DOHH2 (cell line): ENCODE results near the gene NUDT6.

Experiments
- EZH2phosphoT487 ChIP-seq: fragments of 200-600 bp; sonication (generic); IDR thresholded peaks from 2 replicates; pipeline ENCODE4 v1.6.1; 2017; ENCODE audit warnings: borderline replicate concordance, mild to moderate bottlenecking, antibody characterized with exemption, low read length, moderate library complexity, mixed read lengths
- TF ChIP-seq, protein P1 (sequence below): fragments of 200-600 bp; sonication (generic); IDR thresholded peaks from one replicate; pipeline ENCODE4 v1.5.1; 2014; ENCODE audit warnings: antibody characterized with exemption, mild to moderate bottlenecking, low read depth, low read length; ENCODE audit not compliant: poor library complexity, severe bottlenecking

GRCh38 chr4:122917731-122918130 is 4.7 kb downstream of the NUDT6 start:
- TF ChIP-seq, protein P1, sequence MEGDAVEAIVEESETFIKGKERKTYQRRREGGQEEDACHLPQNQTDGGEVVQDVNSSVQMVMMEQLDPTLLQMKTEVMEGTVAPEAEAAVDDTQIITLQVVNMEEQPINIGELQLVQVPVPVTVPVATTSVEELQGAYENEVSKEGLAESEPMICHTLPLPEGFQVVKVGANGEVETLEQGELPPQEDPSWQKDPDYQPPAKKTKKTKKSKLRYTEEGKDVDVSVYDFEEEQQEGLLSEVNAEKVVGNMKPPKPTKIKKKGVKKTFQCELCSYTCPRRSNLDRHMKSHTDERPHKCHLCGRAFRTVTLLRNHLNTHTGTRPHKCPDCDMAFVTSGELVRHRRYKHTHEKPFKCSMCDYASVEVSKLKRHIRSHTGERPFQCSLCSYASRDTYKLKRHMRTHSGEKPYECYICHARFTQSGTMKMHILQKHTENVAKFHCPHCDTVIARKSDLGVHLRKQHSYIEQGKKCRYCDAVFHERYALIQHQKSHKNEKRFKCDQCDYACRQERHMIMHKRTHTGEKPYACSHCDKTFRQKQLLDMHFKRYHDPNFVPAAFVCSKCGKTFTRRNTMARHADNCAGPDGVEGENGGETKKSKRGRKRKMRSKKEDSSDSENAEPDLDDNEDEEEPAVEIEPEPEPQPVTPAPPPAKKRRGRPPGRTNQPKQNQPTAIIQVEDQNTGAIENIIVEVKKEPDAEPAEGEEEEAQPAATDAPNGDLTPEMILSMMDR, result no peak
- TF ChIP-seq EZH2phosphoT487, result no peak
